Spinal cord (tissue), 10 donors: ENCODE measurements around the gene CSTF3. TPM values are rescaled to one million over a fixed set of nuclear protein-coding genes. Genes with fewer than 3 reads are reported as not detected.
A peak's percentile ranks its signal among the peaks of the same experiment; 100 is the strongest.
"Not testable (repeated sequence)": the region's sequence is repeated elsewhere in the genome, so short reads cannot be mapped to it uniquely, and the experiment has no call there.

Experiments
- DNase-seq, 6 donors: peaks; one replicate each; pipeline versions ENCODE4 v3.0.0 to v3.0.0-alpha.2; 2013 to 2015; ENCODE audit warnings: low spot score in 6 of 6, low read depth in 4 of 6
- H3K27ac ChIP-seq: one replicate; pipeline ENCODE4 v1.5.1; 2013; ENCODE audit warnings: low read depth, low read length, control low read depth
- H3K27me3 ChIP-seq: one replicate; pipeline ENCODE4 v1.6.1; 2013; ENCODE audit warnings: low read length; ENCODE audit not compliant: control insufficient read depth, insufficient read depth
- H3K36me3 ChIP-seq: one replicate; pipeline ENCODE4 v1.6.1; 2013; ENCODE audit warnings: low read length; ENCODE audit not compliant: control insufficient read depth, insufficient read depth
- H3K4me1 ChIP-seq: one replicate; pipeline ENCODE4 v1.6.1; 2013; ENCODE audit warnings: low read length; ENCODE audit not compliant: control insufficient read depth, insufficient read depth
- H3K4me3 ChIP-seq: one replicate; pipeline ENCODE4 v1.5.1; 2013; ENCODE audit warnings: low read depth, low read length, control low read depth
- H3K9me3 ChIP-seq: one replicate; pipeline ENCODE4 v1.6.1; 2013; ENCODE audit warnings: low read length; ENCODE audit not compliant: control insufficient read depth, insufficient read depth
- WGBS: methylation state at CpG from one replicate; pipeline ENCODE4 v1.1.5; 2013; ENCODE audit warnings: missing lambda C conversion rate; ENCODE audit not compliant: insufficient coverage; 5-methylcytosine and 5-hydroxymethylcytosine counted together
- polyA plus RNA-seq, 2 donors: library from polyadenylated mRNA; unstranded; fragments of 120-200 nt; gene quantifications; one replicate each; pipeline ENCODE4 v1.2.1, GENCODE V29; 2013; ENCODE audit not compliant: insufficient read length in 2 of 2
- total RNA-seq, 2 donors: library from RNA; depleted of rRNA in 1 of 2; stranded (reverse); fragments of 120-200 nt in 1 of 2; fragments of >200 nt in 1 of 2; gene quantifications; one replicate each; pipeline versions ENCODE4 v1.2.3 to v1.2.4, GENCODE V29; 2013 to 2014
- donor health status: healthy.

Gene CSTF3
- total and polyA plus RNA-seq, 4 donors: 24.3 to 75.3 (median 55.2) TPM

- DNase-seq: peak in 2 of 6 donors; percentile 23 to 54
- Histone ChIP-seq H3K27ac (no peak overlapping the region), H3K9me3 (no peaks in the 10 kb centered on the region), H3K36me3 (no peaks in the 10 kb centered on the region), H3K27me3 (no peaks in the 10 kb centered on the region), H3K4me1 (no peaks in the 10 kb centered on the region), H3K4me3 (no peak overlapping the region)
- no CpG with 5 or more reads among the region's 1 CpG for WGBS
These were observed 24.5 kb upstream of the CSTF3 start for GRCh38 chr11:33185756-33186155.

GRCh38 chr11:33182246-33182878 lies 21.1 kb upstream of the CSTF3 start:
- Histone ChIP-seq H3K27ac (no peak overlapping the region), H3K4me3 (no peak overlapping the region), H3K4me1 (no peaks in the 10 kb centered on the region), H3K27me3 (no peaks in the 10 kb centered on the region), H3K9me3 (no peaks in the 10 kb centered on the region), H3K36me3 (no peaks in the 10 kb centered on the region)
- DNase-seq: no peak
- WGBS: 69% methylated on average over 2 of the region's 3 CpGs

- Histone ChIP-seq H3K4me1 (no peaks in the 10 kb centered on the region), H3K27ac (no peak overlapping the region), H3K36me3 (no peaks in the 10 kb centered on the region), H3K27me3 (no peaks in the 10 kb centered on the region), H3K9me3 (no peaks in the 10 kb centered on the region), H3K4me3 (no peak overlapping the region)
- no peak for DNase-seq
- no CpG with 5 or more reads among the region's 3 CpGs for WGBS
These were observed 18.1 kb upstream of the CSTF3 start for GRCh38 chr11:33179348-33179803.

GRCh38 chr11:33178443-33179180 lies 17.3 kb upstream of the CSTF3 start:
- H3K36me3 ChIP-seq: no peaks in the 10 kb centered on the region
- no CpG with 5 or more reads among the region's 5 CpGs for WGBS
- H3K27me3 ChIP-seq: no peaks in the 10 kb centered on the region
- no peaks in the 10 kb centered on the region for H3K4me1 ChIP-seq
- H3K27ac ChIP-seq: no peak overlapping the region
- H3K4me3 ChIP-seq: no peak overlapping the region
- no peaks in the 10 kb centered on the region for H3K9me3 ChIP-seq
- DNase-seq: no peak

- no peak overlapping the region for H3K27ac ChIP-seq
- 73% methylated on average over 6 of the region's 8 CpGs for WGBS
- H3K4me3 ChIP-seq: no peak overlapping the region
- no peaks in the 10 kb centered on the region for H3K9me3 ChIP-seq
- DNase-seq: no peak
- no peaks in the 10 kb centered on the region for H3K27me3 ChIP-seq
- H3K4me1 ChIP-seq: no peaks in the 10 kb centered on the region
- no peaks in the 10 kb centered on the region for H3K36me3 ChIP-seq
These were observed 16.5 kb upstream of the CSTF3 start for GRCh38 chr11:33177676-33178336.

GRCh38 chr11:33176760-33177159 lies 15.5 kb upstream of the CSTF3 start:
- not testable (repeated sequence) for DNase-seq, H3K4me3 ChIP-seq, H3K4me1 ChIP-seq, H3K27ac ChIP-seq, H3K36me3 ChIP-seq, H3K27me3 ChIP-seq, H3K9me3 ChIP-seq
- 100% methylated on average over 2 of the region's 5 CpGs for WGBS

- no peak overlapping the region for H3K27ac ChIP-seq
- H3K27me3 ChIP-seq: no peaks in the 10 kb centered on the region
- no peak overlapping the region for H3K4me3 ChIP-seq
- DNase-seq: no peak
- no peaks in the 10 kb centered on the region for H3K9me3 ChIP-seq
- no peaks in the 10 kb centered on the region for H3K36me3 ChIP-seq
- H3K4me1 ChIP-seq: no peaks in the 10 kb centered on the region
- 100% methylated on average over 1 of the region's 2 CpGs for WGBS
These were observed 11.7 kb upstream of the CSTF3 start for GRCh38 chr11:33172996-33173395.

GRCh38 chr11:33172345-33172744 lies 11.1 kb upstream of the CSTF3 start:
- 100% methylated on average over 2 of the region's 5 CpGs for WGBS
- H3K9me3 ChIP-seq: no peaks in the 10 kb centered on the region
- H3K27me3 ChIP-seq: no peaks in the 10 kb centered on the region

GRCh38 chr11:33171251-33171650 lies 10.0 kb upstream of the CSTF3 start:
- H3K4me3 ChIP-seq: no peak overlapping the region
- H3K27ac ChIP-seq: no peak overlapping the region
- no peak for DNase-seq
- no peaks in the 10 kb centered on the region for H3K9me3 ChIP-seq
- no peaks in the 10 kb centered on the region for H3K36me3 ChIP-seq
- no peaks in the 10 kb centered on the region for H3K4me1 ChIP-seq
- H3K27me3 ChIP-seq: no peaks in the 10 kb centered on the region
- WGBS: no CpG with 5 or more reads among the region's 1 CpG

More at GRCh38 chr11:33172345-33172744, 11.1 kb upstream of the CSTF3 start:
- no peaks in the 10 kb centered on the region for H3K4me1 ChIP-seq
- no peak overlapping the region for H3K27ac ChIP-seq
- no peaks in the 10 kb centered on the region for H3K36me3 ChIP-seq
- H3K4me3 ChIP-seq: no peak overlapping the region
- no peak for DNase-seq
